HepG2 (cell line): Measurements from ENCODE around the gene ZBTB21. TPM values are rescaled to one million over a fixed set of nuclear protein-coding genes. Genes with fewer than 3 reads are reported as not detected.

Experiments used
- ARID2 ChIP-seq: sonication (generic); formaldehyde crosslinking; IDR thresholded peaks from 2 replicates; pipeline ENCODE4 v1.8.1; 2022; ENCODE audit warnings: mild to moderate bottlenecking, missing genetic modification reagents, borderline replicate concordance
- ARNT2 ChIP-seq: sonication (generic); formaldehyde crosslinking; IDR thresholded peaks from 2 replicates; pipeline ENCODE4 v1.8.0; 2022; ENCODE audit warnings: mild to moderate bottlenecking, low read depth, missing genetic modification reagents, moderate library complexity
- JUN ChIP-seq: sonication (generic); formaldehyde crosslinking; IDR thresholded peaks from 2 replicates; pipeline ENCODE4 v1.4.0; 2020; ENCODE audit warnings: mild to moderate bottlenecking, missing genetic modification reagents
- KDM1A ChIP-seq: IDR thresholded peaks from 2 replicates; pipeline ENCODE4 v1.6.1; 2016; ENCODE audit warnings: missing compliant biosample characterization
- MEIS2 ChIP-seq: sonication (generic); formaldehyde crosslinking; IDR thresholded peaks from 2 replicates; pipeline ENCODE4 v1.9.0; 2021; ENCODE audit warnings: mild to moderate bottlenecking, missing genetic modification reagents
- MYC ChIP-seq: sonication (generic); formaldehyde crosslinking; IDR thresholded peaks from 2 replicates; pipeline ENCODE4 v1.9.0; 2021; ENCODE audit warnings: missing genetic modification reagents, borderline replicate concordance
- PHF8 ChIP-seq: sonication (generic); formaldehyde crosslinking; IDR thresholded peaks from 2 replicates; pipeline ENCODE4 v1.5.0; 2020; ENCODE audit warnings: missing genetic modification reagents
- PPARG ChIP-seq: conservative IDR thresholded peaks from 2 replicates; pipeline ENCODE4 v1.6.1; 2016; ENCODE audit warnings: missing biosample characterization, missing genetic modification reagents
- PRPF4 ChIP-seq: fragments of 200-400 bp; formaldehyde crosslinking; IDR thresholded peaks from 2 replicates; pipeline ENCODE4 v1.6.1; 2016; ENCODE audit warnings: low read length, low read depth; ENCODE audit not compliant: poor library complexity, severe bottlenecking
- TP53 ChIP-seq: sonication (generic); formaldehyde crosslinking; conservative IDR thresholded peaks from 2 replicates; pipeline ENCODE4 v1.4.0; 2020; ENCODE audit warnings: missing genetic modification reagents
- U2AF1 ChIP-seq: fragments of 200-400 bp; formaldehyde crosslinking; optimal IDR thresholded peaks from 2 replicates; pipeline ENCODE3; 2017; ENCODE audit warnings: mild to moderate bottlenecking, low read depth, low read length
- ZFX ChIP-seq: sonication (generic); formaldehyde crosslinking; IDR thresholded peaks from 2 replicates; pipeline ENCODE4 v1.4.0; 2020; ENCODE audit warnings: mild to moderate bottlenecking, low read depth, missing genetic modification reagents, moderate library complexity
- ZNF235 ChIP-seq: sonication (generic); formaldehyde crosslinking; IDR thresholded peaks from 2 replicates; pipeline ENCODE4 v1.8.1; 2023; ENCODE audit warnings: mild to moderate bottlenecking, missing genetic modification reagents, borderline replicate concordance
- ZNF383 ChIP-seq: sonication (generic); formaldehyde crosslinking; IDR thresholded peaks from 2 replicates; pipeline ENCODE4 v1.4.0; 2020; ENCODE audit warnings: missing genetic modification reagents, mild to moderate bottlenecking, borderline replicate concordance
- ZNF577 ChIP-seq: sonication (generic); formaldehyde crosslinking; IDR thresholded peaks from 2 replicates; pipeline ENCODE4 v1.4.0; 2020; ENCODE audit warnings: mild to moderate bottlenecking, low read depth, missing genetic modification reagents, borderline replicate concordance
- ZNF619 ChIP-seq: sonication (generic); formaldehyde crosslinking; IDR thresholded peaks from 2 replicates; pipeline ENCODE4 v1.4.0; 2020; ENCODE audit warnings: mild to moderate bottlenecking, missing genetic modification reagents
- polyA plus RNA-seq, 8 experiments: library from polyadenylated mRNA; depleted of rRNA in 3 of 8; stranded (reverse) in 7 of 8; unstranded in 1 of 8; fragments of >200 nt; fragmentation: Illumina TruSeq in 4 of 8; extraction: Trizol in 4 of 8; gene quantifications; 2 replicates each; pipeline versions ENCODE4 v1.2.1 to v1.2.3, GENCODE V29; 2011 to 2016; ENCODE audit warnings: low read depth in 4 of 8, missing spikeins in 1 of 8, mixed read lengths in 1 of 8; ENCODE audit not compliant: insufficient read depth in 1 of 8
- total RNA-seq, 5 experiments: library from RNA; depleted of rRNA; stranded (reverse); fragments of >200 nt; fragmentation: Illumina TruSeq; extraction: Trizol; gene quantifications; 2 replicates each; pipeline ENCODE4 v1.2.3, GENCODE V29; 2016; ENCODE audit warnings: low read depth in 1 of 5
- TF ChIP-seq, protein P1 (sequence below): sonication (generic); formaldehyde crosslinking; IDR thresholded peaks from 2 replicates; pipeline ENCODE4 v1.4.0; 2020; ENCODE audit warnings: missing genetic modification reagents
- TF ChIP-seq, protein P2 (sequence below): sonication (generic); formaldehyde crosslinking; IDR thresholded peaks from 2 replicates; pipeline ENCODE4 v1.5.1; 2020; ENCODE audit warnings: mild to moderate bottlenecking, missing genetic modification reagents, moderate library complexity
- TF ChIP-seq, protein P3 (sequence below): sonication (generic); formaldehyde crosslinking; conservative IDR thresholded peaks from 2 replicates; pipeline ENCODE4 v1.4.0; 2020; ENCODE audit warnings: missing genetic modification reagents
- TF ChIP-seq, protein P4 (sequence below): IDR thresholded peaks from 2 replicates; pipeline ENCODE4 v1.6.1; 2012; ENCODE audit warnings: inconsistent platforms
- TF ChIP-seq, protein P5 (sequence below): sonication (generic); formaldehyde crosslinking; IDR thresholded peaks from 2 replicates; pipeline ENCODE4 v1.5.0; 2020; ENCODE audit warnings: mild to moderate bottlenecking, low read depth, missing genetic modification reagents, borderline replicate concordance

Gene ZBTB21
- total and polyA plus RNA-seq, 2 of the 13 experiments (the other 11 are each of a cell fraction or from before 2014, with no cell fraction given): 4.5 to 6.1 TPM

DNA sequence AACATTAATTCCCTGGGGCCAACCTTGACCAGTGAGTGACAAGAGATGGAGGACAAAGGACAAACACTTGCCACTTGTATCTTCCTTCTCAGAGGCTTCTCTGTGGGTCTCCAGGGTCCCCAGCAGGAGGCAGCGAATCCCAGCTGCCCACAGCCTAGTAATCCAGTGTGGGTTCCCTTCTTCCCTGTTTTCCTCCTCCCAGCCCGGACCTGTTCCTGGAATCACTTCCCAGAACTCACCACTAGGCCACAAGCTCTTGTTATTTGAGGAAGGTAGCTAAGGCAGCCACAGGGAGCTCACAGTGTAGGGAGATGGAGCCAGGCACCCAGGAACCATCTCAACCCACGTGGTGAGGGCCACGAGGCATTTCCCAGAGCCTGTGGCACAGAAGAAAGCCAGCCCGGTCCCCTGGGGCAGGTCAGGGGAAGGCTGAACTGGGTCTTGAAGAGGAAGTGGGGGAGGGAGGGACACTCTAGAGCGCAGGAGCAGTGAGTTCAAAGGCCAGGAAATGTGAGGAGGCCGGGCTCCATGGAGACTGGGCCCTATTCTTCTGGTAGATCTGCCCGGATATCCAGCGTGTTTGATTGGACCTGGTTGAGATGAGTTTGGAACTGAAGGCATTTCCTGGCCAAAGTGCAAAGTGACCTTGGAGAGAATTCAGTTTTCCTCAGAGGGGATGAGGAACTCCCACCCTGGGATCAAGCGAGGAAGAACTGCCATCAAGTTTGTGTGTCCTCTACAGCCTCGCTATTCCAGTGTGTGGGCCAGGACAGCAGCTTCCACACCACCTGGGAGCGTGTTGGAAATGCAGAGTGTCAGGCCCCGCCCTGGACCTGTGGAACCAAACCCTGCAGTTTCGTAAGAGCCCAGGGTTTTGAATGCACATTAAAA lies 36.1 kb downstream of the ZBTB21 start (continued):
- TF ChIP-seq KDM1A (CRISPR knock-in tag) (no peak), ZNF383 (no peak), ZNF235 (CRISPR knock-in tag) (no peak), U2AF1 (no peak), PPARG (CRISPR knock-in tag) (no peak), PHF8 (CRISPR knock-in tag) (no peak), ZFX (0 out of 2 replicates have a peak, but pooled peaks have one; percentile 49), TP53 (CRISPR knock-in tag) (no peak), ARNT2 (CRISPR knock-in tag) (no peak), MEIS2 (CRISPR knock-in tag) (no peak), MYC (CRISPR knock-in tag) (peak; percentile 76), ZNF577 (CRISPR knock-in tag) (no peak), JUN (CRISPR knock-in tag) (no peak), ZNF619 (no peak), PRPF4 (no peak), ARID2 (CRISPR knock-in tag) (no peak)
- TF ChIP-seq, protein P1, sequence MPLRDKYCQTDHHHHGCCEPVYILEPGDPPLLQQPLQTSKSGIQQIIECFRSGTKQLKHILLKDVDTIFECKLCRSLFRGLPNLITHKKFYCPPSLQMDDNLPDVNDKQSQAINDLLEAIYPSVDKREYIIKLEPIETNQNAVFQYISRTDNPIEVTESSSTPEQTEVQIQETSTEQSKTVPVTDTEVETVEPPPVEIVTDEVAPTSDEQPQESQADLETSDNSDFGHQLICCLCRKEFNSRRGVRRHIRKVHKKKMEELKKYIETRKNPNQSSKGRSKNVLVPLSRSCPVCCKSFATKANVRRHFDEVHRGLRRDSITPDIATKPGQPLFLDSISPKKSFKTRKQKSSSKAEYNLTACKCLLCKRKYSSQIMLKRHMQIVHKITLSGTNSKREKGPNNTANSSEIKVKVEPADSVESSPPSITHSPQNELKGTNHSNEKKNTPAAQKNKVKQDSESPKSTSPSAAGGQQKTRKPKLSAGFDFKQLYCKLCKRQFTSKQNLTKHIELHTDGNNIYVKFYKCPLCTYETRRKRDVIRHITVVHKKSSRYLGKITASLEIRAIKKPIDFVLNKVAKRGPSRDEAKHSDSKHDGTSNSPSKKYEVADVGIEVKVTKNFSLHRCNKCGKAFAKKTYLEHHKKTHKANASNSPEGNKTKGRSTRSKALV: no peak
- TF ChIP-seq, protein P2, sequence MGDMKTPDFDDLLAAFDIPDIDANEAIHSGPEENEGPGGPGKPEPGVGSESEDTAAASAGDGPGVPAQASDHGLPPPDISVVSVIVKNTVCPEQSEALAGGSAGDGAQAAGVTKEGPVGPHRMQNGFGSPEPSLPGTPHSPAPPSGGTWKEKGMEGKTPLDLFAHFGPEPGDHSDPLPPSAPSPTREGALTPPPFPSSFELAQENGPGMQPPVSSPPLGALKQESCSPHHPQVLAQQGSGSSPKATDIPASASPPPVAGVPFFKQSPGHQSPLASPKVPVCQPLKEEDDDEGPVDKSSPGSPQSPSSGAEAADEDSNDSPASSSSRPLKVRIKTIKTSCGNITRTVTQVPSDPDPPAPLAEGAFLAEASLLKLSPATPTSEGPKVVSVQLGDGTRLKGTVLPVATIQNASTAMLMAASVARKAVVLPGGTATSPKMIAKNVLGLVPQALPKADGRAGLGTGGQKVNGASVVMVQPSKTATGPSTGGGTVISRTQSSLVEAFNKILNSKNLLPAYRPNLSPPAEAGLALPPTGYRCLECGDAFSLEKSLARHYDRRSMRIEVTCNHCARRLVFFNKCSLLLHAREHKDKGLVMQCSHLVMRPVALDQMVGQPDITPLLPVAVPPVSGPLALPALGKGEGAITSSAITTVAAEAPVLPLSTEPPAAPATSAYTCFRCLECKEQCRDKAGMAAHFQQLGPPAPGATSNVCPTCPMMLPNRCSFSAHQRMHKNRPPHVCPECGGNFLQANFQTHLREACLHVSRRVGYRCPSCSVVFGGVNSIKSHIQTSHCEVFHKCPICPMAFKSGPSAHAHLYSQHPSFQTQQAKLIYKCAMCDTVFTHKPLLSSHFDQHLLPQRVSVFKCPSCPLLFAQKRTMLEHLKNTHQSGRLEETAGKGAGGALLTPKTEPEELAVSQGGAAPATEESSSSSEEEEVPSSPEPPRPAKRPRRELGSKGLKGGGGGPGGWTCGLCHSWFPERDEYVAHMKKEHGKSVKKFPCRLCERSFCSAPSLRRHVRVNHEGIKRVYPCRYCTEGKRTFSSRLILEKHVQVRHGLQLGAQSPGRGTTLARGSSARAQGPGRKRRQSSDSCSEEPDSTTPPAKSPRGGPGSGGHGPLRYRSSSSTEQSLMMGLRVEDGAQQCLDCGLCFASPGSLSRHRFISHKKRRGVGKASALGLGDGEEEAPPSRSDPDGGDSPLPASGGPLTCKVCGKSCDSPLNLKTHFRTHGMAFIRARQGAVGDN (CRISPR knock-in tag): peak; percentile 87
- TF ChIP-seq, protein P3, sequence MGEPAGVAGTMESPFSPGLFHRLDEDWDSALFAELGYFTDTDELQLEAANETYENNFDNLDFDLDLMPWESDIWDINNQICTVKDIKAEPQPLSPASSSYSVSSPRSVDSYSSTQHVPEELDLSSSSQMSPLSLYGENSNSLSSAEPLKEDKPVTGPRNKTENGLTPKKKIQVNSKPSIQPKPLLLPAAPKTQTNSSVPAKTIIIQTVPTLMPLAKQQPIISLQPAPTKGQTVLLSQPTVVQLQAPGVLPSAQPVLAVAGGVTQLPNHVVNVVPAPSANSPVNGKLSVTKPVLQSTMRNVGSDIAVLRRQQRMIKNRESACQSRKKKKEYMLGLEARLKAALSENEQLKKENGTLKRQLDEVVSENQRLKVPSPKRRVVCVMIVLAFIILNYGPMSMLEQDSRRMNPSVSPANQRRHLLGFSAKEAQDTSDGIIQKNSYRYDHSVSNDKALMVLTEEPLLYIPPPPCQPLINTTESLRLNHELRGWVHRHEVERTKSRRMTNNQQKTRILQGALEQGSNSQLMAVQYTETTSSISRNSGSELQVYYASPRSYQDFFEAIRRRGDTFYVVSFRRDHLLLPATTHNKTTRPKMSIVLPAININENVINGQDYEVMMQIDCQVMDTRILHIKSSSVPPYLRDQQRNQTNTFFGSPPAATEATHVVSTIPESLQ: no peak
- TF ChIP-seq, protein P4, sequence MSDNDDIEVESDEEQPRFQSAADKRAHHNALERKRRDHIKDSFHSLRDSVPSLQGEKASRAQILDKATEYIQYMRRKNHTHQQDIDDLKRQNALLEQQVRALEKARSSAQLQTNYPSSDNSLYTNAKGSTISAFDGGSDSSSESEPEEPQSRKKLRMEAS: peak; percentile 81
- TF ChIP-seq, protein P5, sequence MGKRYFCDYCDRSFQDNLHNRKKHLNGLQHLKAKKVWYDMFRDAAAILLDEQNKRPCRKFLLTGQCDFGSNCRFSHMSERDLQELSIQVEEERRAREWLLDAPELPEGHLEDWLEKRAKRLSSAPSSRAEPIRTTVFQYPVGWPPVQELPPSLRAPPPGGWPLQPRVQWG (CRISPR knock-in tag): no peak
